ENCODE measurements around the gene CASZ1. TPM values are rescaled to one million over a fixed set of nuclear protein-coding genes. Genes with fewer than 3 reads are reported as not detected.
A peak's percentile ranks its signal among the peaks of the same experiment; 100 is the strongest.

Gene CASZ1
- total RNA-seq, 1 donor from 2014 or later, result 3.4 TPM

GRCh38 chr1:10768552-10768951 lies 27.9 kb downstream of the CASZ1 start:
- no peak for DNase-seq (ENCODE audit: low spot score)
- H3K9ac ChIP-seq, result no peak overlapping the region
- H3K27ac ChIP-seq, result no peak overlapping the region
- TF ChIP-seq EZH2 (IDR thresholded peaks at IDR 0.05), result no peak
- Mint-ChIP-seq H3K27ac (no peak overlapping the region), H3K27me3 (ENCODE audit: insufficient read depth, low read depth) (peaks cover 13% of the 10 kb centered on the region), H3K4me1 (peaks cover 41% of the 10 kb centered on the region), H3K9me3 (no peaks in the 10 kb centered on the region), H3K36me3 (peaks cover 2% of the 10 kb centered on the region), H3K4me3 (no peak overlapping the region)
- no peak overlapping the region for H3K4me2 ChIP-seq
- peaks cover 17% of the 10 kb centered on the region for H3K4me1 ChIP-seq
- H3K27me3 ChIP-seq, result no peaks in the 10 kb centered on the region
- H3K9me3 ChIP-seq (ENCODE audit: low read depth), result no peaks in the 10 kb centered on the region
- H3K79me2 ChIP-seq (ENCODE audit: low read depth), result no peaks in the 10 kb centered on the region
- H3F3A ChIP-seq (ENCODE audit: low read depth), result no peaks in the 10 kb centered on the region
- H4K20me1 ChIP-seq (ENCODE audit: low read depth), result peaks cover 27% of the 10 kb centered on the region
- no peak overlapping the region for H3K4me3 ChIP-seq
- no peaks in the 10 kb centered on the region for H3K36me3 ChIP-seq
- H2AFZ ChIP-seq (replicated peaks), result no peak overlapping the region

- Mint-ChIP-seq H3K36me3 (peaks cover 3% of the 10 kb centered on the region), H3K9me3 (no peaks in the 10 kb centered on the region), H3K27ac (peak overlapping the region; percentile 78), H3K4me3 (no peak overlapping the region), H3K4me1 (peaks cover 40% of the 10 kb centered on the region), H3K27me3 (ENCODE audit: insufficient read depth, low read depth) (peaks cover 15% of the 10 kb centered on the region)
- Histone ChIP-seq H3K4me1 (peaks cover 16% of the 10 kb centered on the region), H4K20me1 (ENCODE audit: low read depth) (peaks cover 34% of the 10 kb centered on the region), H3K79me2 (ENCODE audit: low read depth) (no peaks in the 10 kb centered on the region), H3K9me3 (ENCODE audit: low read depth) (no peaks in the 10 kb centered on the region), H3K36me3 (no peaks in the 10 kb centered on the region), H3K4me2 (no peak overlapping the region), H2AFZ (replicated peaks) (no peak overlapping the region), H3K9ac (no peak overlapping the region), H3F3A (ENCODE audit: low read depth) (no peaks in the 10 kb centered on the region), H3K4me3 (no peak overlapping the region), H3K27ac (no peak overlapping the region), H3K27me3 (no peaks in the 10 kb centered on the region)
- TF ChIP-seq EZH2phosphoT487 (IDR thresholded peaks at IDR 0.05) (no peak), EZH2 (IDR thresholded peaks at IDR 0.05) (no peak), CTCF (IDR thresholded peaks at IDR 0.05) (no peak)
- DNase-seq (ENCODE audit: low spot score), result no peak
These were observed 29.2 kb downstream of the CASZ1 start for GRCh38 chr1:10767282-10767681.

DNA sequence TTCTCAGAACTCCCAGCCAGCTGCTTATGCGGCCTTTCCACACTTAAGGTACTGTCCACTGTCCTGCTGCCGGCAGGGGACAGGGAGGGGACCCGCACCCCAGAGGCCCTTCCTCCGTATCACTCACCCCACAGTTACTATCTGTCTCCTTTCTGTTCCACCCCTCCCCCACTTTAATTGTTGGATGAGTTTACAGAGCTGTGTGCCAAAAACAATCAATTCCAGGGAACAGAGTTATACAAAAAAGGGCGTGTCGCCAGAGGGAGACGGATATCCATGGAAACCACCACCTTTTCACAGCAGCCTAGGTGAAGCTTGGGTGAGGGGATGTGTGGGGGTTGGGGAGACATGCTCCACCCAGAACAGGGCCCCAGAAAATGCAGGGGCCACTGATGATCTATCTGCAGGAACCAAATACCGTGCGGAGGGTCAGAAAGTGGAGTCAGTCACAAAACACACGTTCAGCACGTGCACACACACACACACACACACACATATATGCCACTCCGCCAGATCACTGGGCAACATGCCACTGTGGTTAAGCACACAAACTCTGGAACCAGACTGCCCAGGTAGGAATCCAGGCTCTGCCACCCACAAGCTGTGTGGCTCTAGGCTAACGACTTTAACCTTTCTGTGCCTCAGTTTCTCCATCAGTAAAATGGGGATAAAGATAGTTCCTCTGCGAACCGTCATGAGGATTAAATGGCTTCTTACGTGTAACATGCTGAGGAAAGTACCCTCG lies 30.5 kb downstream of the CASZ1 start:
- Histone ChIP-seq H3K79me2 (ENCODE audit: low read depth) (no peaks in the 10 kb centered on the region), H3F3A (ENCODE audit: low read depth) (no peaks in the 10 kb centered on the region), H3K9me3 (ENCODE audit: low read depth) (no peaks in the 10 kb centered on the region), H3K9ac (no peak overlapping the region), H2AFZ (replicated peaks) (no peak overlapping the region), H4K20me1 (ENCODE audit: low read depth) (peaks cover 28% of the 10 kb centered on the region), H3K4me2 (no peak overlapping the region), H3K27ac (no peak overlapping the region), H3K27me3 (no peaks in the 10 kb centered on the region), H3K4me3 (no peak overlapping the region), H3K4me1 (peaks cover 13% of the 10 kb centered on the region), H3K36me3 (no peaks in the 10 kb centered on the region)
- TF ChIP-seq EZH2phosphoT487 (IDR thresholded peaks at IDR 0.05) (no peak), EZH2 (IDR thresholded peaks at IDR 0.05) (no peak), CTCF (IDR thresholded peaks at IDR 0.05) (no peak)
- Mint-ChIP-seq H3K27me3 (ENCODE audit: insufficient read depth, low read depth) (peaks cover 15% of the 10 kb centered on the region), H3K4me1 (peaks cover 44% of the 10 kb centered on the region), H3K9me3 (no peaks in the 10 kb centered on the region), H3K27ac (peak overlapping the region; percentile 38), H3K4me3 (no peak overlapping the region), H3K36me3 (peaks cover 3% of the 10 kb centered on the region)
- no peak for DNase-seq (ENCODE audit: low spot score)

DNA sequence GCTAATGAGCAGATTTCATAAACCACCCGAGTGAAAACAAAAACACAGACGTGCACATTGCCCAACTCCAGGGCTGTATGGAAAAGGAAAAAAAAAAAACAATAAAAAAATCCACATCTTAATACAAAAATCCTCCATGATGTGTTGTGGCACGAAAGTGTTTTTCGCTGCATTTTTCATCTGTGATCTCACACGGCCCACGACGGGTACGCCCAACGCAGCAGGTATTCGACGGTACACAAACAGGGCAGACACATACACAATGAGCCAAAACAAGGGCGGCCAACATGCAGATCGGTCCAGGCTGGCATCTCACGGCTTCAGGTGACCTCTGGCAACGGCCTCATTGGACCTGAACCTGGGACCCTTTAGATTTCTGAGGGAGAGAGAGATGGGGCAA lies 31.1 kb downstream of the CASZ1 start:
- no peak overlapping the region for H3K27ac ChIP-seq
- H3K27me3 ChIP-seq, result no peaks in the 10 kb centered on the region
- Mint-ChIP-seq H3K36me3 (peaks cover 3% of the 10 kb centered on the region), H3K4me3 (no peak overlapping the region), H3K27ac (peak overlapping the region; percentile 8), H3K4me1 (peaks cover 43% of the 10 kb centered on the region), H3K9me3 (no peaks in the 10 kb centered on the region), H3K27me3 (ENCODE audit: insufficient read depth, low read depth) (peaks cover 15% of the 10 kb centered on the region)
- no peak for DNase-seq (ENCODE audit: low spot score)
- H3K4me2 ChIP-seq, result no peak overlapping the region
- no peak overlapping the region for H3K9ac ChIP-seq
- no peak overlapping the region for H2AFZ ChIP-seq (replicated peaks)
- no peak overlapping the region for H3K4me3 ChIP-seq
- H3K36me3 ChIP-seq, result no peaks in the 10 kb centered on the region
- H3K4me1 ChIP-seq, result peaks cover 7% of the 10 kb centered on the region
- H3K79me2 ChIP-seq (ENCODE audit: low read depth), result no peaks in the 10 kb centered on the region
- no peak for TF ChIP-seq EZH2 (IDR thresholded peaks at IDR 0.05)
- TF ChIP-seq EZH2phosphoT487 (IDR thresholded peaks at IDR 0.05), result no peak
- TF ChIP-seq CTCF (IDR thresholded peaks at IDR 0.05), result no peak
- H3F3A ChIP-seq (ENCODE audit: low read depth), result no peaks in the 10 kb centered on the region
- no peaks in the 10 kb centered on the region for H3K9me3 ChIP-seq (ENCODE audit: low read depth)
- H4K20me1 ChIP-seq (ENCODE audit: low read depth), result peaks cover 23% of the 10 kb centered on the region

Data from neural progenitor cell (in vitro differentiated cells).